Stimulated activated memory B cell treated with anti-CD40 and anti-IgM and Interleukin-4, amounts not matched to agents 10 μg/mL and 1 μg/mL and 100 μg/mL, for 72 hours (primary cell): ENCODE results near the gene INA.

Experiments
- ATAC-seq: fragments of 150-1000 bp; cut with Tn5 transposase; 2 replicates; pipeline ENCODE4 v1.10.0; 2021
- H3K27ac Mint-ChIP-seq: one replicate; pipeline ENCODE4 v1.8.0; 2022; ENCODE audit warnings: mild to moderate bottlenecking, mixed read lengths
- H3K27me3 Mint-ChIP-seq: one replicate; pipeline ENCODE4 v1.8.0; 2022; ENCODE audit warnings: mixed read lengths
- H3K36me3 Mint-ChIP-seq: one replicate; pipeline ENCODE4 v1.8.0; 2022; ENCODE audit warnings: mixed read lengths
- H3K4me1 Mint-ChIP-seq: one replicate; pipeline ENCODE4 v1.8.0; 2022; ENCODE audit warnings: mixed read lengths
- H3K4me3 Mint-ChIP-seq: one replicate; pipeline ENCODE4 v1.8.0; 2022; ENCODE audit warnings: mild to moderate bottlenecking, moderate library complexity, mixed read lengths
- H3K9me3 Mint-ChIP-seq: one replicate; pipeline ENCODE4 v1.8.0; 2022; ENCODE audit warnings: mixed read lengths

INA gene

GRCh38 chr10:103287992-103288391 lies 11.1 kb downstream of the INA start:
- no peak overlapping the region for H3K4me3 Mint-ChIP-seq
- H3K4me1 Mint-ChIP-seq: no peaks in the 10 kb centered on the region
- H3K36me3 Mint-ChIP-seq: no peaks in the 10 kb centered on the region
- no peak for ATAC-seq
- H3K9me3 Mint-ChIP-seq: no peaks in the 10 kb centered on the region
- peaks cover 74% of the 10 kb centered on the region for H3K27me3 Mint-ChIP-seq
- no peak overlapping the region for H3K27ac Mint-ChIP-seq

DNA sequence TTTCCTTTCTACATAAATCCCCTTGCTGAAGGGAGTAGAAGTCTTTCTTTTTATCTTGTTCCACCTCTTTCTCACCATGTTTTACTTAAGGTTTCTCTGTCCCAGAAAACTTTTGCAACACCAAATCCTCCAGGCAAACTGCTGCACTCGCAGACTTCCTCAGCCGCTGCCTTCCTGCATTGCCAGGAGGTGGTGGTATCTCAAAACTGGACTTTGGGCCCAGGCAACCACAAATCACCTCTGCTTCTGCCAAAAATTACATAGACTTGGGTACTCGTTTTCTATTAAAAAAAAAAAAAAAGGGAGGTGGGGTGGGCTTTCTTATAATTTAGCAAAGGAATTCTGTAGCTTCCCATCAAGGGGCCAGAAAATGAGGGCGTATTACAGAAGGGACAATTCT lies 14.7 kb downstream of the INA start:
- Mint-ChIP-seq H3K27me3 (peaks cover 47% of the 10 kb centered on the region), H3K9me3 (no peaks in the 10 kb centered on the region), H3K27ac (no peak overlapping the region), H3K4me1 (no peaks in the 10 kb centered on the region), H3K4me3 (no peak overlapping the region), H3K36me3 (no peaks in the 10 kb centered on the region)
- ATAC-seq: no peak

GRCh38 chr10:103295374-103296015 lies 18.6 kb downstream of the INA start:
- H3K4me1 Mint-ChIP-seq: no peaks in the 10 kb centered on the region
- no peaks in the 10 kb centered on the region for H3K9me3 Mint-ChIP-seq
- no peak for ATAC-seq
- H3K27ac Mint-ChIP-seq: no peak overlapping the region
- H3K27me3 Mint-ChIP-seq: peaks cover 12% of the 10 kb centered on the region
- no peak overlapping the region for H3K4me3 Mint-ChIP-seq
- H3K36me3 Mint-ChIP-seq: no peaks in the 10 kb centered on the region

GRCh38 chr10:103307594-103307993 lies 30.7 kb downstream of the INA start:
- no peak overlapping the region for H3K4me3 Mint-ChIP-seq
- H3K4me1 Mint-ChIP-seq: no peaks in the 10 kb centered on the region
- H3K9me3 Mint-ChIP-seq: no peaks in the 10 kb centered on the region
- peaks cover 46% of the 10 kb centered on the region for H3K36me3 Mint-ChIP-seq
- ATAC-seq: no peak
- no peak overlapping the region for H3K27ac Mint-ChIP-seq
- H3K27me3 Mint-ChIP-seq: no peaks in the 10 kb centered on the region

GRCh38 chr10:103310197-103310596 lies 33.3 kb downstream of the INA start:
- H3K27me3 Mint-ChIP-seq: no peaks in the 10 kb centered on the region
- no peaks in the 10 kb centered on the region for H3K9me3 Mint-ChIP-seq
- H3K27ac Mint-ChIP-seq: no peak overlapping the region
- no peak for ATAC-seq
- no peak overlapping the region for H3K4me3 Mint-ChIP-seq
- H3K4me1 Mint-ChIP-seq: no peaks in the 10 kb centered on the region
- H3K36me3 Mint-ChIP-seq: peaks cover 49% of the 10 kb centered on the region

DNA sequence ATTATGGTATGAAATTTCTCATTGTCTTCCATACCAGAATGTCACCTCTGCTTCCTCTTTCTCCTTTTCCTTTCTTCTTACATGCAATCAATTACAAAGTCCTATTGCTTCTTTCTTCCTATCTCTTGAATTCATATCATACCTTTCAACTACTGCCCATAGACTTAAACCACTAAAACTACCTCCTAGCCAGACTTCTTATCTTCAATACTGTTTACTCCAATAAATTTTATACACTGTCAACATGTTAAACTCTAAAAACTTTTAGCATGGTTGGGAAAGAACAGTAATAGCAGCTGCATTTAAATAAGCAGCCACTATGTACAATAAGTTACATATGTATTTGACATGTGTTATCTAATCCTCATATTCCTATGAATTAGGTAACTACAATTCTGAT lies 39.1 kb downstream of the INA start:
- ATAC-seq: no peak
- Mint-ChIP-seq H3K9me3 (no peaks in the 10 kb centered on the region), H3K4me1 (no peaks in the 10 kb centered on the region), H3K4me3 (no peak overlapping the region), H3K36me3 (peaks cover 33% of the 10 kb centered on the region), H3K27ac (no peak overlapping the region), H3K27me3 (no peaks in the 10 kb centered on the region)

GRCh38 chr10:103327906-103328305 lies 51.0 kb downstream of the INA start:
- no peak overlapping the region for H3K4me3 Mint-ChIP-seq
- peaks cover 15% of the 10 kb centered on the region for H3K36me3 Mint-ChIP-seq

GRCh38 chr10:103333934-103334520 lies 57.1 kb downstream of the INA start:
- no peak for ATAC-seq
- no peaks in the 10 kb centered on the region for H3K9me3 Mint-ChIP-seq
- H3K4me3 Mint-ChIP-seq: no peak overlapping the region
- H3K27me3 Mint-ChIP-seq: no peaks in the 10 kb centered on the region
- peaks cover 26% of the 10 kb centered on the region for H3K36me3 Mint-ChIP-seq
- no peak overlapping the region for H3K27ac Mint-ChIP-seq
- no peaks in the 10 kb centered on the region for H3K4me1 Mint-ChIP-seq

More at GRCh38 chr10:103327906-103328305, 51.0 kb downstream of the INA start:
- H3K4me1 Mint-ChIP-seq: no peaks in the 10 kb centered on the region
- no peaks in the 10 kb centered on the region for H3K27me3 Mint-ChIP-seq
- no peak for ATAC-seq
- H3K27ac Mint-ChIP-seq: no peak overlapping the region
- no peaks in the 10 kb centered on the region for H3K9me3 Mint-ChIP-seq

DNA sequence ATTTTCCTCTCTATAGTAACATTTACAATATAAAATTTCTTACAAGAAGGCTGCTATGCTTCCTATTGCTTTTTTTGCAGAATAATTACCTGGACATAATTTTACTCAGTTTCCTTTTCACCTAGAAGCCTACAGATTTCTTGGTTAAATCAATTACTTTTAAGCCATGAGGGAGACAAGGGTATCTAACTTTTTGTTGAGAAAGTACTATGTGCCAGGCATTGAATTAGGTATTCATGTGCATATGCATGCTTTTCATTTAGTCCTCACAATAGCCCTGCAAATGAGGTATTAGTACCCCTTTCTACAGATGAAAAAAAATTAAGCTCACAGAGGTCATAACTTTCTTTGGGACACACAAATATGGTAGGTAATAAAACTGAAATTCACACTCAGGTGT lies 57.6 kb downstream of the INA start:
- Mint-ChIP-seq H3K4me1 (no peaks in the 10 kb centered on the region), H3K4me3 (no peak overlapping the region), H3K9me3 (no peaks in the 10 kb centered on the region), H3K27me3 (no peaks in the 10 kb centered on the region), H3K27ac (no peak overlapping the region), H3K36me3 (peaks cover 31% of the 10 kb centered on the region)
- ATAC-seq: no peak

DNA sequence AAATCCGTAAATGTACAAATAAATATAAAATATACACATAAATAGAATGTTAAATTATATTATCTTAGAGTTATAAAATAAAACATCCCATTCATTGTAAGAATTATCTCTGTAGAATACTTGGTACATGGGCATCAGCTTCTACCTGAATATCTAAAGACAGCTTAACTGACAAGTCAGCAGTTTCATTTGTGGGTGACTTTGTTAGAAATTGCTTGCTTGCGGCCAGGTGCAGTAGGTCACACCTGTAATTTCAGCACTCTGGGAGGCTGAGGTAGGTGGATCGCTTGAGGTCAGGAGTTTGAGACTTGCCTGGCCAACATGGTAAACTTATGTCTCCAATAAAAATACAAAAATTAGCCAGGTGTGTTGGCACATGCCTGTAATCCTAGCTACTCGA lies 59.4 kb downstream of the INA start:
- no peaks in the 10 kb centered on the region for H3K27me3 Mint-ChIP-seq
- no peak overlapping the region for H3K27ac Mint-ChIP-seq
- no peaks in the 10 kb centered on the region for H3K4me1 Mint-ChIP-seq
- ATAC-seq: no peak
- H3K4me3 Mint-ChIP-seq: no peak overlapping the region
- no peaks in the 10 kb centered on the region for H3K9me3 Mint-ChIP-seq
- H3K36me3 Mint-ChIP-seq: peaks cover 25% of the 10 kb centered on the region
